Measurements from ENCODE around the gene CCDC88C.

The CCDC88C gene

GRCh38 chr14:91396959-91397815 is 20.4 kb downstream of the CCDC88C start:
- peak; percentile 55 to 56 for DNase-seq

- DNase-seq = no peak
Measured at GRCh38 chr14:91396013-91396660, 21.5 kb downstream of the CCDC88C start.

GRCh38 chr14:91395466-91395865 is 22.2 kb downstream of the CCDC88C start:
- DNase-seq = no peak

GRCh38 chr14:91394105-91395081 is 23.2 kb downstream of the CCDC88C start:
- no peak for DNase-seq

GRCh38 chr14:91392623-91393303 is 24.9 kb downstream of the CCDC88C start:
- no peak for DNase-seq

DNA sequence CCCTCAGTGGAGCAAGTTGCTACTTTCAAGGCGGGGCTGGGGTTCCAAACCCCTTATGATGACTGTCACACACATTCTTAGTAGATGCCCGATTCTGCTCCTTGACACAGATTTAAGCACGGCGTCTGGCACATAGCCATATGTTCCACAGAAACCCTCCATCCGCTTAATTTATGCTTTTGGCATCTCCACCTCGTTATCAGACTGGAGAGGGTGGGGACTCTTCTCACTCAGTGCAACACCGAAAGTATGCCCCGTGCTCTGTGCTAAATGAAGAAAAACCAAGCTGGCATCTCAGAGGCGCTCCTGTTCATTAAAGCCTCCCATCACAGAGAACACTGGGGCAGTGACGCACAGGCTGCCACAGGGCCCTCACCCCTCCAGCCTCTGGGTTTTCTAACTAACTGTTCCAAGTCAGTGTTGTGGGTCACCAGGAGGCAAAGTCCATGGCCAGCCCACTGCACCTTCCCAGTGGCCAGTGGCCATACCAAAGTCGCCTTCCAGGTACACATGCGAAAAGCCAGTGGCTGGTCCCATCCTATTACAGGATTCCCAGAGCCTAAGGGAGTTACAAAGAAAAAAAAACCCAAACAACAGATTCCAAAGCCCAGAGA is 27.3 kb downstream of the CCDC88C start:
- no peak for DNase-seq

GRCh38 chr14:91389150-91389549 is 28.5 kb downstream of the CCDC88C start:
- DNase-seq = no peak

DNA sequence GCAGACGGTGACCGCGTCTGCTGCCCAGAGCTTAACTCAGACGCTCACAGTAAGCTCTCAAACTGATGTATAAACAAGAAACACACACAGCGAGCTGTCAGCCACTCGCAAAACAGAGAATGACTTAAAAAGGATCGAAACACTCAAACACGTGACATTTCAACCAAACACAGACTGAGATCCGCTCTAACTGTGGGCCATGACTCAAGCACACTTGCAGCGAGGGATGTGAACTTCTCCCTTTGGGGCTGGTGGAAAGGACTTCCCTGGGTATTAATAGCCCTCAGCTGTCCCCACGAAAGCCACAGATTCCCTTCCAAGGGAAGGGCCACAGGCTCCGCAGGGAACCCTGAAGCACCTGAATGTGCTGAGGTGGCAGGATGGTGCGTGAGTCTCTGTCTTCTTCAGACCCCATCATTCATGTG is 29.1 kb downstream of the CCDC88C start:
- DNase-seq = no peak

DNA sequence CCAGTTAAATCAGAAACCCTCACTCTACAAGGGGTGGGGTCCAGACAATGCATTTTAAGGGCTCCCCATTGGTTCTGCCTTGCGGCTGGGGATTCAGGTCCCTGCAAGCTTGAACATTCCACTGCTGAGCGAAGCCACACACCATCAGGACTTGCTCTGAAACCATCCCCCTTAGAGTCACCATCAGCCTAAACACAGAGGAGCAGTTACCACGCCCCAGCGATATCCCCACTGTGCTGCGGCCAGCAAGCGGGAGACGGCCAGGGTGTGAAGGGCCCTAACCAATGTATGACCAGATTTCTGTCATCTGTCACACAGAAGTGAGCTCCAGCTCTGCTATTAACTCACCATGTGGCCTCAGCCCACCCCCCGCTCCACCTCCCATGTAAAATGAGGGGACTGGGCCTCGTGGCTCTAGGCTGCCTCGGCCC is 29.7 kb downstream of the CCDC88C start:
- no peak for DNase-seq

DNA sequence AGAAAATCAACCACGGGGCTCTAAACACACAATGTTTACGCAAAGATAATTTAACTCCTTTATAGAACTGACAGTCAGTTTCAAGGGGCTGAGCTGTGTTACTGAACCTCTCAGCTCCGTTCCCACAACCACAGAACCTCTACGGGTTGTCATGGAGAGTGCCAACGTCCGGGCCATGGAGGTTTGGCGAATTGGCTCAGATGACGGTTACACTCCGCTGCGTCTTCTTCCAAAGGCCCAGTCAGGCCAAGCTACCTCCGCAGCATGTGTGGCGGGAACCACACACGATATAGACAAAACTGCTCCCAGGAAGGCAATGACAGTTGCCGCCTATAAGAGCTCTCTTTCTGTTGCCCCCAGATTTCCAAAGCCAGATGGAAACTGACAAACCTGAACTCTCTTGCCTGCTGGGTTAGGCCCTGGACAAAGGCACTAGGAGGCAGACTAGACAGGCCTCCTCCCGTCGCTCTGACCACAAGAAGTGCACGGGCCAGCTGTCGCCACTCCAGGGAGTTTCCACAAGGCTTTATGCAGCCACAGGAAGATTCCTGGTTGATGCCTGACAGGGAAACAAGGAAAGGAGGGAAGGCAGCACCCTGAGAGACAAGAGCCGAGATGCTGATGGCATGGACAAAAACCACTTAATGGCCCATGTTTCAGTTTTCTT is 30.3 kb downstream of the CCDC88C start:
- DNase-seq = no peak

DNA sequence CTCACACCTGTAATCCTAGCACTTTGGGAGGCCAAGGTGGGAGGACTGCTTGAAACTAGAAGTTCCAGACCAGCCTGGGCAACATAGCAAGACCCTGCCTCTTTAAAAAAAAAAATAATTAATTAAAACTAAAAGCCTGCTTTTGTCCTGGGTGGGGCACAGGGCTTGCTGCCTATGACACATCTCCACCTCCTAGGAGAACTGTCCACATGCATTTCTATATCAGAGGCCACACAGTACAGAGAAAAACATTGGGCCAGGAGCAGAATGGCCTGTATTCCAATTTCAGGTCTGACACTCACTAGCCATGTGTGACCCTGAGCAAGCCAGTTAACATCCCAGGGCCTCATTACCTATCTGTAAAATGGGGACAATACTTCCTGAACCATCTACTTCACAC is 31.9 kb downstream of the CCDC88C start:
- no peak for DNase-seq

- no peak for DNase-seq
Measured at GRCh38 chr14:91385224-91385623, 32.4 kb downstream of the CCDC88C start.

GRCh38 chr14:91383439-91383838 is 34.2 kb downstream of the CCDC88C start:
- DNase-seq = no peak

DNA sequence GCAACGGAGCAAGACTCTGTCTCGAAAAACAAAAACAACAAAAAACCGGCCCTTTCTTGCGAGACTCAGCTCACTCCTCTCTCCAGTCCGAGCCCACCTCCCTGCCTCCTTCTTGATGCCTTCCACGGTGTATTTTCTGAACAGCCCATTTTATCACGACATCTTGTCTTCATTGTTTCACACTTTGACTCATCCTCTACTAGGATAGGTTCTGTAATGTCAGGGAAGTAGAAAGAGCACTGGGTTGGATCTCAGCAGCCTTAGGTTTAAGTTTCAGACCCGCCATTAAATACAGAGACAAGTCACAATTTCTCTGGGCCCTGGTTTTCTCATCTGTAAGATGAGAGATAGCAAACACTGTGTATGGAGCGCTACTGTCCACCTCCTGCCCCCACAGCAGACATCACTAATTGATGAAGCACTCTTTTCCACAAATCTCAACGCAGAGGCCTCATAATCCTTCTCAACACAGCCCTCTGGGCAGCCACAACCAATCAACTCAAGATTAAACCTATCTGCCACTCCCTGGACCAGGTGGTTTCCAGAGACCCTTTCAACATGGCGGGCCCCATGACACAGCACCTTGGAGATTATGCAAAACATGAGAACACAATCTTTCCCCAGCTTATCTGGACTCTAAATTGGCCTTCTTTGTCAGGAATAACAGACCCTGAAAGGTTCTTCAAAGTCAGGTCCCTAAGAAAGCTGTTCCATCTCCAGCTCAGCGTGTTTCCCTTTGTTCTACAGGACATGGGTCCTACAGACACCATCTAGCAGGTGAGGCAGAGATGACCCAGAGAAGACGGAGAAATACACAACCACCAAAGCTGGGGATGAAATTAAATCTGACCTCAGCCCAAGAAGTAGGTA is 35.6 kb downstream of the CCDC88C start:
- no peak for DNase-seq

DNA sequence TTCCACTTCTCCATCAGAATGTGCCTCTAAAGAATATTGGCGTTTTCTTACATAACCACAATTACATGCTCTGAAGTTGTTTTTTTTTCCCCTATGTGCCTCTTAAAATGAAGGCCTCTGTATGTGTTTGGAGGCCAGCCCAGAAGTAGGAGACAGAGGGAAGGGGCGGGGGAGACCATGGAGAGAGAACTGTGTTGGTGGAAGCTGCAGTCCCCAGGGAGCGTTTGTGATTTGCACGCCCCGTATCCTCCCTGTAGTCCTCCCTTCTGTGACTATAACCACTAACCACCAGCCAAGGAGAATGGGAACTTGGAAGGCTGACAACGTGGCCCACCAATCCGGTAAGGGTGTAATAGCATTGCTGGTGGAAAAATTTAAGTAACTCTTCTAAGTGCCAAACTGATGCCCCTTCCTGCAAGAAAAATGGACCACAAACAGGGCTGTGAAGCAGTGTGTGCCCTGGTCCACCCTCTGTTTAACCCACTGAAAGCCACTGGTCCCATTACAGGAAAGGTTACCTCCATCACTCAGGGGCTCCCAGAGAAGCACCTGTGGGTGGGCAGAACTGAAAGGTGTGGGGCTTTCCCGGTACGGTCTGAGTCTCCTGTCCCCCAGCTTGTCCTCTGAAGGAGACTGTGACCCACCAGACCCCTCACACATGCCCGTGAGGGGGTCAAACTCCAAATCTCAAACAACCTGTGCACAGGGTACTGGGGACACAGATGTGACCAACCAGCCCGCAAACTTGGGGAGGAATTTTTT is 36.8 kb downstream of the CCDC88C start:
- no peak for DNase-seq

DNA sequence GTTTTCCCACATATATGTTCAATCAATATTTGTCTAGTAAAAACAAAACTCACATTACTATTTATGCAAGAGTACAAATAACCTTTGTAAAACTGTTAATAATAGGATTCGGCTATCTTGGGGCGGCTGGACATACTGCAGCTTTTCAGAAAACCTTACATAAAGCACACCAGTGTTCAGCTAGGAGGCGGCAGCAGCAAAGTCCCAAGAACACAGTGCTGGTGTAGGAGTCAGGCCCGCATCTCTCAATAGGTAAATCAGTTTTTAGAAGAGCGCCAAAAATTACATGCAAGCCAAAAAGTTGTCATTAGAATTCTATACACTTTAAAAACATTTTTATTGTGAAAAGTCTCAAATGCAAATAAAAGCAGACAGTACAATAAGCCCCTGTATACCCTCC is 37.5 kb downstream of the CCDC88C start:
- DNase-seq = no peak

- DNase-seq = no peak
Measured at GRCh38 chr14:91379579-91379932, 38.1 kb downstream of the CCDC88C start.

DNA sequence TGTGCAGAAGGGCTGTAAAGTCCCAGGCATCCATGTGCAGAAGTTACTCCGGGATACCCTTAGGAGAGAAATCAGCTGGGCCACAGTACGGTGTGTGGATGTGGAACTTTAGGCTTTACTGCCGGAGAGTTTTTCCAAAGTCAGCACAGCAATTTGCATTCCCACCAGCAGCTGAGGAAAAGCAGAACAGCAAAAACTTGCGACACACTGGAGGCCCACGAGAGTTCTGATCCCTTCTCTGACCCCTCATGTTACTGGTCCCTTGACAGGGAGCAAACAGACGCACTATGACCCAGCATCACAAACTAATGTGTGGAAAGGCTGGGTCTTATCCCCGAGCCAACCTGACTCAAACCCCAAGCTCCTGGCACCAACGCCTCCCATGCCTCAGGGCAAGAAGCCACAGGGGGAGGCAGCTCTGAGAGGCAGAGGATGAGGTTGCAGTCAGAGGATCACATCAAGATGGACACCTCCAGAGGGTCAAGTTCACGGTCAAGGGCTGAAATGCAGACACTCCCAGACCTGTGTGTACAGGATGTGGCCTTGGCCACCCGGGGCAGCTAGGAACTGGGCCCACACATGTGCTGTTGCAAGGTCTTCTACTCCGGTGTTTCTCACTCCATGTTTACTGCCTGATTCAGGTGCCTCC is 38.6 kb downstream of the CCDC88C start:
- no peak for DNase-seq

All from stimulated activated CD4-positive, alpha-beta T cell treated with anti-CD3 and anti-CD28 coated beads, Interleukin-2, amount 100 ng/mL, for 48 hours (primary cell).